Caco-2 (cell line): Measurements from ENCODE around the gene NR1I3. TPM values are rescaled to one million over a fixed set of nuclear protein-coding genes. Genes with fewer than 3 reads are reported as not detected.

ENCODE experiments used
- BruUV-seq: library from RNA; stranded (reverse); fragments of 400-500 nt; replicated peaks from 2 replicates; lab custom pipeline; 2021; lab: Mats Ljungman, UMichigan
- CTCF ChIA-PET: fragments of 300-600 bp; sonication (Branson Sonifier 250); formaldehyde crosslinking; loops from one replicate; lab custom pipeline; 2022; ENCODE audit warnings: antibody characterized with exemption; lab: Charles Lee
- POLR2A ChIA-PET: fragments of 300-600 bp; sonication (Branson Sonifier 250); formaldehyde crosslinking; loops from one replicate; lab custom pipeline; 2022; ENCODE audit warnings: antibody characterized with exemption; lab: Charles Lee
- DNase-seq, 2 experiments: peaks; one replicate each; pipeline versions ENCODE4 v3.0.0 to v3.0.0-alpha.2; 2020 to 2022
- H3K27me3 ChIP-seq: replicated peaks from 2 replicates; pipeline ENCODE4 v1.6.0; 2011; ENCODE audit warnings: low read length; ENCODE audit not compliant: control insufficient read depth, insufficient read depth
- H3K36me3 ChIP-seq: 2 replicates; pipeline ENCODE4 v1.5.1; 2011; ENCODE audit warnings: low read length; ENCODE audit not compliant: control insufficient read depth, insufficient read depth
- H3K4me1 ChIP-seq: fragments of 250-450 bp; sonication (Bioruptor Pico); 2 replicates; pipeline ENCODE4 v1.5.1; 2020; ENCODE audit warnings: mild to moderate bottlenecking
- H3K4me3 ChIP-seq: 2 replicates; pipeline ENCODE4 v1.5.1; 2011; ENCODE audit warnings: low read depth, mild to moderate bottlenecking, control low read depth, low read length
- H3K9me3 ChIP-seq: fragments of 250-450 bp; sonication (Bioruptor Pico); 2 replicates; pipeline ENCODE4 v1.5.1; 2020; ENCODE audit warnings: mild to moderate bottlenecking, moderate library complexity
- H3K27ac Mint-ChIP-seq: one replicate; pipeline ENCODE4 v1.8.0; 2022; ENCODE audit warnings: mixed read lengths; ENCODE audit not compliant: unreplicated experiment
- H3K27me3 Mint-ChIP-seq: one replicate; pipeline ENCODE4 v1.8.0; 2022; ENCODE audit warnings: mixed read lengths; ENCODE audit not compliant: insufficient read depth, unreplicated experiment
- H3K36me3 Mint-ChIP-seq: one replicate; pipeline ENCODE4 v1.8.0; 2022; ENCODE audit warnings: mild to moderate bottlenecking, mixed read lengths; ENCODE audit not compliant: insufficient read depth, unreplicated experiment
- H3K4me1 Mint-ChIP-seq: one replicate; pipeline ENCODE4 v1.8.0; 2022; ENCODE audit warnings: low read depth, mixed read lengths; ENCODE audit not compliant: unreplicated experiment
- H3K4me3 Mint-ChIP-seq: one replicate; pipeline ENCODE4 v1.8.0; 2022; ENCODE audit warnings: mild to moderate bottlenecking, moderate library complexity, mixed read lengths; ENCODE audit not compliant: unreplicated experiment
- H3K9me3 Mint-ChIP-seq: one replicate; pipeline ENCODE4 v1.8.0; 2022; ENCODE audit warnings: mixed read lengths; ENCODE audit not compliant: unreplicated experiment
- CTCF ChIP-seq, 2 experiments: fragments of 200-600 bp in 1 of 2; IDR thresholded peaks; 1 replicate in 1 of 2; 2 replicates in 1 of 2; pipeline versions ENCODE4 v1.5.1 to v1.8.0; 2011 to 2022; ENCODE audit warnings: antibody characterized with exemption in 1 of 2, control low read depth in 1 of 2, inconsistent platforms in 1 of 2, low read depth in 1 of 2, low read length in 1 of 2, mild to moderate bottlenecking in 1 of 2, moderate library complexity in 1 of 2; ENCODE audit not compliant: insufficient read depth in 1 of 2, severe bottlenecking in 1 of 2, unreplicated experiment in 1 of 2
- intact Hi-C: fragments of 100-400 bp; cut with micrococcal nuclease; formaldehyde crosslinking; loops from one replicate; pipeline ENCODE4 v1.10.0; 2022; ENCODE audit not compliant: unreplicated experiment
- total RNA-seq: library from RNA; stranded (reverse); gene quantifications from 2 replicates; pipeline ENCODE4 v1.2.3, GENCODE V29; 2022

The NR1I3 gene
- total RNA-seq, 1 experiment from 2014 or later, result not detected

DNA sequence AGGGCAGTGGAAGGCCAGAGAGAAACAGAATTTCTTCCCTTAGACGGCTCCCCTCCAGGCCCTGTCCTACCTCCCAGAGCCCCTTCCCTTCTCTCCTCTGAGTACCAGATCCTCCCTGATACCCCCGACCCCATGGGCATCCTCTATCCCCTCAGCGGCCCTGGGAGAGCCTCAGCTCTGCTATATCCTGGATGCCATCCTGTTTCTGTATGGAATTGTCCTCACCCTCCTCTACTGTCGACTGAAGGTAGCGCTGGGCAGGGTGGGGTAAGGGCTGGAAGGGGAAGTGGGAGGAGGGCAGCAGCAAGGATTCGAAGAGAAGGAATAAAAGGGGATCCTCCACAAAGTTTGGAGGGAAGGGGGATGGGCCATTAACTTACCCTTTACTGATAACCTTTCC is 20.2 kb downstream of the NR1I3 start:
- BruUV-seq, result TSS peak; percentile 1
- DNase-seq, result no peak
- Mint-ChIP-seq H3K27me3 (no peaks in the 10 kb centered on the region), H3K36me3 (peaks cover 61% of the 10 kb centered on the region), H3K27ac (peak overlapping the region; percentile 97), H3K9me3 (peaks cover 13% of the 10 kb centered on the region), H3K4me3 (peak overlapping the region; percentile 55), H3K4me1 (peaks cover 64% of the 10 kb centered on the region)
- no peaks in the 10 kb centered on the region for H3K27me3 ChIP-seq
- H3K36me3 ChIP-seq, result peaks cover 6% of the 10 kb centered on the region; the same call in 1 of the 2 replicates
- H3K9me3 ChIP-seq, result peaks cover 8% of the 10 kb centered on the region; the same call in 1 of the 2 replicates
- H3K4me3 ChIP-seq, result peak overlapping the region; percentile 19
- intact Hi-C loops, result loop anchor here (1.0 kb wide), 1 partner anchor 7 kb away; no protein-coding TSS in a partner anchor
- POLR2A ChIA-PET, result interaction anchor here (0.6 kb wide), 1 partner anchor 172 kb away, joined by 3 read pairs; no protein-coding TSS in a partner anchor
- CTCF ChIA-PET, result interaction anchor here (1.8 to 2.6 kb wide), 2 partner anchors 8 to 156 kb away, joined by 4 to 25 read pairs; partner anchors contain the start of gene TOMM40L
- no peak for TF ChIP-seq CTCF (IDR thresholded peaks at IDR 0.05; ENCODE audit: insufficient read depth in 1 of 2, low read depth in 1 of 2, low read length in 1 of 2, severe bottlenecking in 1 of 2, unreplicated experiment in 1 of 2)
- peaks cover 75% of the 10 kb centered on the region for H3K4me1 ChIP-seq

- DNase-seq, result no peak
- ChIA-PET CTCF (interaction anchor here (0.6 to 2.6 kb wide), 3 partner anchors 9 to 74 kb away, joined by 3 to 25 read pairs (median 6); partner anchors contain the start of gene TOMM40L), POLR2A (interaction anchor here (0.5 to 1.6 kb wide), 2 partner anchors 9 to 51 kb away, joined by 3 to 11 read pairs; partner anchors contain the start of gene TOMM40L)
- H3K4me1 ChIP-seq, result peaks cover 68% of the 10 kb centered on the region
- peak overlapping the region; percentile 97 for H3K27ac Mint-ChIP-seq
- H3K9me3 Mint-ChIP-seq, result peaks cover 6% of the 10 kb centered on the region
- intact Hi-C loops, result loop anchor here (1.0 kb wide), 1 partner anchor 8 kb away; no protein-coding TSS in a partner anchor
- H3K4me3 ChIP-seq, result peak overlapping the region; percentile 19
- no peaks in the 10 kb centered on the region for H3K27me3 ChIP-seq
- peaks cover 61% of the 10 kb centered on the region for H3K36me3 Mint-ChIP-seq
- H3K36me3 ChIP-seq, result 0 out of 2 replicates have a peak, but pooled peaks cover 4% of the 10 kb centered on the region
- no peaks in the 10 kb centered on the region for H3K27me3 Mint-ChIP-seq
- H3K4me3 Mint-ChIP-seq, result peak overlapping the region; percentile 55
- TSS peak; percentile 8 for BruUV-seq
- H3K9me3 ChIP-seq, result 0 out of 2 replicates have a peak, but pooled peaks cover 1% of the 10 kb centered on the region
- H3K4me1 Mint-ChIP-seq, result peaks cover 57% of the 10 kb centered on the region
- TF ChIP-seq CTCF (IDR thresholded peaks at IDR 0.05; ENCODE audit: insufficient read depth in 1 of 2, low read depth in 1 of 2, low read length in 1 of 2, severe bottlenecking in 1 of 2, unreplicated experiment in 1 of 2), result no peak
These were observed 20.9 kb downstream of the NR1I3 start for GRCh38 chr1:161216945-161217712.

- Mint-ChIP-seq H3K27ac (peak within 1 kb of the TSS; percentile 97), H3K4me1 (peaks cover 52% of the 10 kb centered on the region), H3K9me3 (no peaks in the 10 kb centered on the region), H3K27me3 (no peaks in the 10 kb centered on the region), H3K36me3 (peaks cover 59% of the 10 kb centered on the region), H3K4me3 (peak within 1 kb of the TSS; percentile 55)
- no peak for TF ChIP-seq CTCF (IDR thresholded peaks at IDR 0.05; ENCODE audit: insufficient read depth in 1 of 2, low read depth in 1 of 2, low read length in 1 of 2, severe bottlenecking in 1 of 2, unreplicated experiment in 1 of 2)
- no peaks in the 10 kb centered on the region for H3K27me3 ChIP-seq
- POLR2A ChIA-PET, result no interaction called here
- no peak for DNase-seq
- no peaks in the 10 kb centered on the region for H3K9me3 ChIP-seq
- CTCF ChIA-PET, result interaction anchor here (0.7 to 2.6 kb wide), 3 partner anchors 9 to 317 kb away, joined by 3 to 25 read pairs (median 8); partner anchors contain the start of gene TOMM40L
- intact Hi-C loops, result no loop called here
- peaks cover 65% of the 10 kb centered on the region for H3K4me1 ChIP-seq
- peaks cover 9% of the 10 kb centered on the region for H3K36me3 ChIP-seq
- no TSS peak for BruUV-seq
- H3K4me3 ChIP-seq, result no peak within 1 kb of the TSS
These were observed 22.9 kb downstream of the NR1I3 start, which contains the start of gene FCER1G for GRCh38 chr1:161215076-161215475. Gene FCER1G (plus strand): TSS chr1:161215295. CDS start chr1:161215322, 27 bp downstream.
